RPMI7951 (cell line): ENCODE data around the gene HSD17B2. TPM values are rescaled to one million over a fixed set of nuclear protein-coding genes. Genes with fewer than 3 reads are reported as not detected.
"Not testable (repeated sequence)": the region's sequence is repeated elsewhere in the genome, so short reads cannot be mapped to it uniquely, and the experiment has no call there.

ENCODE experiments used
- DNase-seq: peaks from one replicate; pipeline ENCODE4 v3.0.0-alpha.2; 2012; ENCODE audit warnings: low read depth
- total RNA-seq: library from RNA; depleted of rRNA; stranded (reverse); fragments of >200 nt; shearing (Covaris generic); gene quantifications from 2 replicates; pipeline ENCODE4 v1.2.3, GENCODE V29; 2014; rRNA removed

The HSD17B2 gene, protein sequence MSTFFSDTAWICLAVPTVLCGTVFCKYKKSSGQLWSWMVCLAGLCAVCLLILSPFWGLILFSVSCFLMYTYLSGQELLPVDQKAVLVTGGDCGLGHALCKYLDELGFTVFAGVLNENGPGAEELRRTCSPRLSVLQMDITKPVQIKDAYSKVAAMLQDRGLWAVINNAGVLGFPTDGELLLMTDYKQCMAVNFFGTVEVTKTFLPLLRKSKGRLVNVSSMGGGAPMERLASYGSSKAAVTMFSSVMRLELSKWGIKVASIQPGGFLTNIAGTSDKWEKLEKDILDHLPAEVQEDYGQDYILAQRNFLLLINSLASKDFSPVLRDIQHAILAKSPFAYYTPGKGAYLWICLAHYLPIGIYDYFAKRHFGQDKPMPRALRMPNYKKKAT
- 1.4 and 2.6 TPM in 2 replicates for total RNA-seq

DNA sequence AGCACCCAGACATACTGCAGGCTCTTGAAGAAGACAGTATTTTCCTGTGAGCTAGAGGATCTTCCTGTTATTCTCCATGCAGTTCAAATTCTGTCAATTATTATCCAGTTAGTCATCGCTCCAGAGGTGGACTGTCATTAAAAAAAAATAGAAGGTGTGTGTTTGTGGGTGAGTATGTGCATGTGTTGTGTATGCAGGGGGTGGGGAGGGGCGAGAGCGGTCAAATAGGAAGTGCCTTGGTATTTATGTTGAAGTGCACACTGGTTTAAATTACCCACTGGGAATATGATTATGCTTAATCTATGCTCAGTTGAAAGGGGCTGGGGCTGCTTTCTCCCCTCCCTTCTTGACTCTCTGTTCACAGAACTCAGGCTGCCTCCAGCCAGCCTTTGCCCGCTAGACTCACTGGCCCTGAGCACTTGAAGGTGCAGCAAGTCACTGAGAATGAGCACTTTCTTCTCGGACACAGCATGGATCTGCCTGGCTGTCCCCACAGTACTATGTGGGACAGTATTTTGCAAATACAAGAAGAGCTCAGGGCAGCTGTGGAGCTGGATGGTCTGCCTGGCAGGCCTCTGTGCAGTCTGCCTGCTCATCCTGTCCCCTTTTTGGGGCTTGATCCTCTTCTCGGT lies at the start of gene HSD17B2:
TSS of gene HSD17B2 (plus strand) at position 273 of the 632 bp plus-strand sequence. CDS start at position 445, 172 bp downstream.
- peak; percentile 41 for DNase-seq

DNA sequence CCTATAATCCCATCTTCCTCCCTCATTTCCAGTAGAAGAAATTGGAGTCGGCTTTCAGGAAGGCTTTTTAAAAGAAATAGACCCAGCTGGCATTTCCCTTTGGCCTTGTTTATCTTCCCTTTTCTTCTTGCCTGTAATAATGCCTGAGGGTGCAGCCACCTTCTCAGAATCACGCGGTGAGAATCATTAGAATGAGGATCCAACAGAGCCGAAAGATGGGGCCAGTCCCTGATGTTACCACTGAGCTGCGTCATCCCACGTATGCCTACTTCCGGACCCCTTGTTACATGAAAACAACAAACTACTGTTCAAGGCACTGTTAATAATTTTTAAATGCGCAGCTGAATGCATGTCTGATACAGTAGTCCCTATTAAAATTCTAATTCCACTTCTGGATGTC lies 47.9 kb upstream of the HSD17B2 start:
- DNase-seq = peak; percentile 13

DNA sequence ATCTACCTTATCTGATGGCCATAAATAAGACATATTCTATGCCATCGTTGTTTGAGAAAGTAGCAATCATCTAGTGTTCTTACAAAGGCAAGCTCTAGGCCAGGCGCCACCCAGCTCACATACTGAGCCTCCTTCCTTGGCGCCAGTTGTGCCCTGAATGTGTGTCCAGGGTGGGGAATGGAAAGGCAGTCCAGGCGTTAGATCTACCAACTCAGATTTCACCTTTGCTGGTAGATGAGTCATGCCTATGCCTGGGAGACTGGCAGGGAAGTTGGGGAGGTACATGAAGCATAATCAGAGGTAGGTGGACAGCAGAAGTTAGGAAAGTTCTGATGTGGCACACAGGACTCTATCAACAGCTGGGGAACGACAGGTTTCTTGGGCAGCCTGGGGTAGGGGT lies 47.3 kb upstream of the HSD17B2 start:
- DNase-seq = no peak

DNA sequence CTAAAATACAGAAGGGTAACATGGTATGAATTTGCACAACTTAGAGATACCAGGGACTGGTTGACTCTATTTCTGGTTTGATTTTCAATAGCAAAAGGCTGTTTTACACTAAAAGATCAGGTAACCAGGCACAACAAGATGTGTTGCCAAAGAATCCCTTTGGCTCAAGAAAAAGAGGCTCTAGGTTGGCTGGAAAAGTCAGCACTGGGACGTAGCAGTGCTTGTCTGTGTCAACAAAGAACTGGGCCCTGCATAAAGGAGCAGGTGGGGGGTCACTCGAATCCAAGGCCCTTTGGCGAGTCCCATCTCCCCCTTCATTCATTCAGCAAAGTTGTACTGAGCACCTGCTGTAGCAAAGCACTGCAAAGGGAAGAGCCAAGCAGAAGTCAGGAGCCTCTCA lies 42.2 kb upstream of the HSD17B2 start:
- no peak for DNase-seq

DNA sequence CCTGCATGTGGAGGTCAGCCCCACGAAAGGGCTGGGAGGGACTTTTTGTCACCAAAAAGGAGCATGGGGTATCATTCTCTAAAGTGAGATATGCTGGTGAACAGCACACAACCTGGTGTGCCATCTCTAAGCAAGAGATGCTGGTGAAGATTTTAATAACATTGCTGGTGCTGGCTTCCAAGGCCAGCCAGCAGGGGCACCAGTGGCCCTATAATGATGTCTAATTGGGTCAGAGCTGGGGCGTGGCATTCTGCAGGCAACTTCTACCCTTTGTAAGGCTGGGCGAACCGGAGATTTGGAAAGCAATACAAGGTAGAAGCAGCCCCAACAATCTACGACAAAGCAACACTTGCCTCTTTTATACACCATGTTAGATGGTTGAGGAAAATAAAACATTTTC lies 40.6 kb upstream of the HSD17B2 start:
- DNase-seq = no peak

DNA sequence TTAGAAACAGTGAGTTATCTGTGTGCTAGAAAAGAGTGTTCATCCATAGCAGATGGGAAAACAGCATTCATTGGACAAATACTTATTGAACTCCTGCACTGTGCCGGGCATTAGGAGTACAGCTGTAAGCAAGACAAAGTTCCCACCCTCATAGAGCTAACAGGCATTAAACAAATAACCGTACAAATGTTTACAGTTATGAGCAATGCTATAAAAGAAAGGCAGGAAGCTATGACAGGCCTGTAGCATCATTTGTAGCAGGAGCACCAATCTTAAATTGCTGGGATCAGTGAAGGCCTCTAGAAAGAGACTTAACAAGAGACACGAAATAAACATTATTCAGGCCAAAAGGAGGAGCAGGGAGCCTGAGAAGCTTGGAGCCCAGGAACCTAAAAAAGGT lies 39.4 kb upstream of the HSD17B2 start:
- DNase-seq = no peak

DNA sequence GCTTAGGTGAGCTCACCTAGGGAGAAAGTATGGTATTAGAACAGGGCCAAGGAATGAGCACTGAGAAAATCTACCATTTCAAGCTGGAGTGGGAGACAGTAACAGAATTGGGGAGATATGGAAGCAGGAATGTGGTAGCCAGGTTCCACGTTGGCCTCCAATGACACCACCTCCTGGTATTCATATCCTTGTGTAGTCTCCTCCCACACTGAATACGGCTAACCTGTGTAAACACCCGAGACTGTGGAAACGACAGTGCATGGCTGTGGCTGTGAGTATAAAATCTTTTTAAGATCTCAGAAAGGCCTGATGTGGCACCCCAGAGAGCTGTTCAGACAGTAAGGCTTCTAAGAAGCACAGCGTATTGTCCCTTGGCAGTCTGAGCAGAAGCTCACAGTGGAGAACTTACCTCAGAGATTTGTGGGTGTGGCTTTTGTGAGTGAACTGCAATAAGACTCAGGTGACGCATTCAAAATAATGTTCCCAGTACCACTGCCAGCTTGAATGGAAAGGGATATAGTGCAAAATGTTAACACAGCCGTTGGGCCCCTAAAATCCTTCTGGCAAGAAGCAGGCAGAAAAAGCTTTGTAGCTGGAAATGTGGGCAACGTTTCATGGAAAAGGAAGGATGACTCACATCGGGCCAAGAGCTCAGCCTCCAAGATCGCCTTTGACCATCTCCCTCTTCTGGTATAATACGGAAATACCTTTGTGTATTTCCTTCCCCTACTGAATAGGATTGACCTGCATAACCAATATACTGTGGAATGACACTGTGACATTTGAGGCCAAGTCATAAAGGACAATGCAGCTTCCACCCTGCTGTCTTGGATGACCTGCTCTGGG lies 38.2 kb upstream of the HSD17B2 start:
- peak; percentile 85 for DNase-seq

DNA sequence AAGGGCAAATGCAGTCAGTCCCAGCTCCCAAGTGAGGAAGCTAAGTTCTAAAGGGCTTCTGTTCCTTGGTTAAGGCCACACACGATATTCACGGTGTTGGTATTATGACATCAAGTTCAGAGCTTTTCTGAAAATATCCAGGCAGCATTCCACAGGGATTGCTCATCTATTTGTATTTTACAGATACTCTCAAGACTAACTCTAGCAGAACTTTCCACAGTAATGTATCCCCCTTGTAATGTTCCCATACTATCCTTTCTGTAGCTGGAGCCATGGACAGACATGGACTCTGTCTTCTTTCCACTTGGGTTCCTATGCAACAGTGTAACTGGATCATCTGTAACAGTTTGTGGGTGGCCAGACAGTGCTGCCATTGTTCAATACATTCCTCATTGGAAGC lies 37.3 kb upstream of the HSD17B2 start:
- peak; percentile 89 for DNase-seq

DNA sequence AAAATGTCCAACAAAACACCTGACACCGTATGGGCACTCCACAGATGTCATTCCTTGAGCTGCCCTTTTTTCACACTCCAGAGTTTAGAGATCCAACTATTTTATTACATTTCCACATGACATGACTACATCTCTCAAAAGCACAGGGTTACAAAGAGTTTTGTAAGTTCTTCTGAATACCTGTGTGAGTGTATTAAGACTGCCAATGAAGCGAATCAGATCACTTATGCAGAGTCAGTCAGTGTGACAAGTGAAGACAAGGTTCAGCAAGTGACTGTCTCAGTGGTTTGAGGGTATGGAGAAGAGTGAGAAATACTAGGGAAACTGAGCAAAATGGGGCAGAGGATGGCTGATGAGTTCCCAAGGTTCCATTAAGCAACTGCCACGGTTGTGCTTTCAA lies 32.2 kb upstream of the HSD17B2 start:
- no peak for DNase-seq

DNA sequence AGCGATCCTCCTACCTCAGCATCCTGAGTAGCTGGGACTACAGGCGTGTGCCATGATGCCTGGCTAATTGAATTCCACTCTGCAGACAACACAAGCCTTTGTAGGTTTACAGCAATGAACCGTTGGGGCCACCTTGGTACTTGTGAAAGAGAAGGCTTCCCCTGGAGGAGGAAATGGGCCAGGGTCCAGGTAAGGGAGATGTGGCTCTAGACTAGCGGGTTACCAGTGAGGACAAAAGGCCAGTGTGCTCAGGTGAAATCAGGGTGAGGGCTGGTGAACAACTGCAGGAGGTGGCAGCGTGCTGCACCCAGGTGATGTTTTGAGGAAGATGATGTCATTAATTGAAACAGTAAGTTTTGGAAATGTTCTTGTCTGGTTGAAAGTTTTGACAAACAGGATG lies 30.5 kb upstream of the HSD17B2 start:
- no peak for DNase-seq

DNA sequence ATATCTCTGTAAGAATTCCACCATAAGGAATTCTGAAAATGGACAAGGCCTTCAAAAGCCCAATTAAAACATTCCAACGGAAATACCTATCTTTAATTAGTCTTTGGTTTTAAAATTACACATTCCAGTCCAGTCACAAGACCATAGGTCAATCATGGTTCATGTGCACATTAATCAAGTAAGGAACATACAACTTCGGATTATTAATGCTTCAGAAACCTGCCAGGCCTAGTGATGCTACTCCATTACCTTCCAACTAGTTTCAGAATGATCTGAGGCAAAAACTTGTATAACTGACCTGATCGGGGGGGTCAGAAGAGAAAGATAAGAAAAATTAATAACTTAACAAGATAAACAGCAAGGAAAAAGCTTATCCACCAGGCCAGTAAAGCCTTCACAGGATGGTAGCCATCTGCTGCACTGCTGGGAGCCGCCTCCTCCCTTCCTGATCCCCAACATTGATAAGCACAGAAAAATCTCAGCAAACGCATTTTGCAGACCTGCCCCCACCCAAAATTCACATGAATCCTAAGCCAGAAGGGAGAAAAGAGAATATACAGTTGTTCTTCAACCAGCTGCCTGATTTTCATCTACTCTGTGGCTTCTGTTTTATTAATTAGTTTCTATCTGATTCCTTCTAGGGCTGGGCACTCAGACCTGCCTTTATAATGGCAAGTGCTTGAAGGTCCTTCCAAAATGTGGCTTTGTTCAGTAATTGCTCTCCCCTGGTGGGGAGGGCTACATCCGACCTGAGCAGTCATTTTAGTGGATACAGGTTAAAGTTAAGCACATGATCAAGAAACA lies 29.8 kb upstream of the HSD17B2 start:
- peak; percentile 19 for DNase-seq

DNA sequence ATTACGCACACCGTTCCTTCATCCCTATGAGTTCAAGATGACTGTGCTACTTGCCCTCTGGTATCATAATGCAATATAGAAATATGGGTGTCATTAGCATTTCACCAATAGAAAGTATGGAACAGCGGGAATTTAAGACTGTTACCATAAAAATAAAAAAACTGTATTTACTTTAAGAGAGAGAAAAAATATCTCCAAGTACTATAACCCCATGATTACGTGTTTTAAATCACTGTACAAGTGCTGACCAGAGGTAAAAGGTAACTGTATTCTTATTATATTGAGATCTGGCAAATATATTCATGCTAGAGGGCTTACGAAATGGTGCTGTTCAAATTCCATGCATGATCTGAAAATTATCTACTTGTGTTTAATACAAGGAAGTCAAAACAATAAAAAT lies 29.0 kb upstream of the HSD17B2 start:
- no peak for DNase-seq

DNA sequence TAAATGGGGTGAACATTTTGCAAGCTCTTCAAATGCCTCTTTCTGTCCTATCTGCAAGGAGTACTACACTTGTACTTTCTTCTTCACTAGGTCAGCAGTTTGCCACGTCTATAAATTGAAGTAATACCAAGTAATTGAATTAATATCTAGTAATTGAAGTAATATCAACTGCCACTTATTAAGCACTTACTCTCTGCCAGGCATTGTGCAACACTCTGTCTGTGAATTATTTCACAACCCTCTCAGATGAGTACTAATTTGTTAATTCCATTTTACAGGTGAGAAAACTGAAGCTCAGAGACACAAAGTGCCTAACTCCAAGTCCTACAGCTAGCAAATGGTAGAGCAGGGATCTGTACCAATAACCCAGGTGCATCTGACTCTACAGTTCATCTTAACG lies 27.9 kb upstream of the HSD17B2 start:
- DNase-seq = no peak

DNA sequence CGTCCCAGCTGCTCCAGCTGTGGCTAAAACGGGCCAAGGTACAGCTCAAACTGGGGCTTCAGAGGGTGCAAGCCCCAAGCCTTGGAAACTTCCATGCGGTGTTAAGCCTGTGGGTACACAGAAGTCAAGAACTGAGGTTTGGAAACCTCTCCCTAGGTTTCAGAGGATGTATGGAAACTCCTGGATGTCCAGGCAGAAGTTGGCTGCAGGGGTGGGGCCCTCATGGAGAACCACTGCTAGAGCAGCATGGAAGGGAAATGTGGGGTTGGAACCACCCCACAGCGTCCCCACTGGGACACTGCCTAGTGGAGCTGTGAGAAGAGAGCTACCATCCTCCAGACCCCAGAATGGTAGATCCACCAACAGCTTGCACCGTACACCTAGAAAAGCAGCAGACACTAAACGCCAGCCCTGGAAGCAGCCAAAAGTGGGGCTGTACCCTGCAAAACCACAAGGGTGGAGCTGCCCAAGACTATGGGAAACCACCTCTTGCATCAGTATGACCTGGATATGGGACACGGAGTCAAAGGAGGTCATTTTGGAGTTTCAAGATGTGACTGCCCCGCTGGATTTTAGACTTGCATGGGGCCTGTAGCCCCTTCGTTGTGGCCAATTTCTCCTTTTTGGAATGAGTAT lies 26.0 kb upstream of the HSD17B2 start:
- no peak for DNase-seq

DNA sequence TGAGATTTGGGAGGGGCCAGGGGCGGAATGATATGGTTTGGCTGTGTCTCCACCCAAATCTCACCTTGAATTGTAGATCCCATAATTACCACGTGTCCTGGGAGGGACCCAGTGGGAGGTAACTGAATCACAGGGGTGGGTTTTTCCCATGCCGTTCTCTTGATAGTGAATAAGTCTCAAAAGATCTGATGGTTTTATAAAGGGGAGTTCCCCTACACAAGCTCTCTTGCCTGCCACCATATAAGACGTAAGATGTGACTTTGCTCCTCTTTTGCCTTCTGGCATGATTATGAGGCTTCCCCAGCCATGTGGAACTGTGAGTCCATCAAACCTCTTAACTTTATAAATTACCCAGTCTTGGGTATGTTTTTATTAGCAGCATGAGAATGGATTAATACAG lies 25.3 kb upstream of the HSD17B2 start:
- not testable (repeated sequence) for DNase-seq

DNA sequence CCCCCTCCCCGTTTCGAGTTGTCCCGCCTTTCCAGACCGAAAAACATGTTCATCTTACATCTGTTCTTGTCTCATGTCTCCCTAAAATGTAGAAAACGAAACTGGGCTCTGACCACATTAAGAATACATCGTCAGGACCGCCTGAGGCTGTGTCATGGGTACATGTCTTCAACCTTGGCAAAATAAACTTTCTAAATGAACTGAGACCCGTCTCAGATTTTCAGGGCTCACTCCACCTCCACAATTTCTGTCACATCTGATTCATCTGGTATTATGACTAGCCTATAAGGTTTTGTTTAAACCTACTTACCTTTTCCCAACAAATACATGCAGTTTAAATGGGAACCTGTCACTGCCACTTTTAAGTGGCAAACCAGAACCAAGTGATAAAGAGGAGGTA lies 24.4 kb upstream of the HSD17B2 start:
- peak; percentile 61 for DNase-seq

DNA sequence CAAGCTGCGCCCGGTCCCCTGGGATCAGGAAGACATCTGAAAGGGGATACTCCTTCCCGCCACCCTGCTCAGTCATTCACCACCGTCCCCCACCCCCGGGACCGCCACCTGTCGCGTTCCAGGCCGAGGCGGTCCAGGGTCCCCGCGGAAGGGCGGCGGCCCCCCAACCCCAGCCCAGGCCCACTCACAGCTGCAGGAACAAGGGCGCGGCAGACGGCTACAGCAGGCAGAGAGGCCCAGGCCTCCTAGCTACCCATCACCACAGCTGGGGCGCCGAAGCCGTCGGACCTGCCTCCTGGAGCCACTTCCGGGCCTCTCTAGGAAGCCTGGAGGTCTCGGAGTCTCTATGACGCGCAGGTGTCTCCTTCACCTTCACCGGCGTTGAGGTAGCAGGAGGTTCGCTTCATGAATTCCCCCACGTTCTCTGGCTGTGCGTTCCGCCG lies 23.8 kb upstream of the HSD17B2 start, which contains the start of gene SDR42E1:
TSS of gene SDR42E1 (minus strand) at position 272 of the 443 bp plus-strand sequence. CDS start 10,612 bp downstream, outside the sequence.
- peak; percentile 24 for DNase-seq

DNA sequence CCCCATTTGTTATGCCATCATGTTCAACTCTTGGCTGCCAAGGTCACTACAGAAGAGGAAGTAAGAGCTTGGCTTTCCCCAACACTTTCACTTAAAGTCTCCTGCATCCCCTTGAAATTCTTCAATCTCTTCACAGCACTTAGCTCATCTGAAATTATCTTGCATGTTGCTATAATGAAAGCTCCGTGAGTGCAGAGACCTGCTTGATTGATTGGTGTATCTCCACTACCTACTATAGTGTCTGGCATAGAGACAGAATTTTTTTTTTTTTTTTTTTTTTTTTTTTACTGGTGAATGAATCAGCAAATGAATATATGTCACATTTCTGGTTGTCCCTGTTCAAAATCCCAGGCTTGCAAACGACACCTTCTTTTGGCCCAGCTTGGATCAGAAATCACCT lies 21.9 kb upstream of the HSD17B2 start:
- no peak for DNase-seq

DNA sequence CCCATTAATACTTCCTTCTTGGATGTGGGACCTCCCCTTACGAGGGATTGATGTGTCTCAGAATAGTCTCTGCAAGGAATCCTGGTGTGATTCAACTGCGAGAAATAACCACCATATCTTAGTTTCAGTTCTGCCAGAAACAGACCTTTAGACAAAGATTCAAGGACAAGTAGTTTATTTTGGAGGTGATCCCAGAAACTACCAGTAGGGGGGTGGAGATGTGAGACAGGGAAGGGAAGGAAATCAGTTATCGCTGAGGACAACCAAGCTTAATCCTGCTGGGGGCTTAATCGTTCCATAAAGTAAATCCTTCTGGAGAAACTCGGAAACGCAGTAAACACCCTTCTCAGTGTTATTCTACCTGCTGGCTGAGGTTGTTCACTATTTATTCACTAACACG lies 18.8 kb upstream of the HSD17B2 start:
- DNase-seq = peak; percentile 71

DNA sequence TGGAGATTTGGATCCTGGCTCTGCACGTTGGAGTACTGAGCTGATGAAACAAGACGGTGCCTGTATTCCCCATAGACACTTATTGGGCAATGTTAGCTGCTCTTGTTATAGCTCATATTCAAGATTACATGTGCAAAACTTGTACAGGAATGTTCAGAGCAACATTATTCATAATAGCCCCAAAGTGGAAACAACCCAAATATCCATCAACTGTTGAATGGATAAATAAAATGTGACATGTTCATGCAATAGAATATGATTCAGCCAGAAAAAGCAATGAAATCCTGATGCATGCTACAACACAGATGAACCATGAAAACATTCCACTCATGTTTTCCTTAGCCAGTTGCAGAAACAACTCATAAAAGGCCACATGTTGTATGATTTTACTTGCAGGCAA lies 18.1 kb upstream of the HSD17B2 start:
- no peak for DNase-seq
